IMR-90 (cell line): Measurements from ENCODE around the gene RIC3. TPM values are rescaled to one million over a fixed set of nuclear protein-coding genes. Genes with fewer than 3 reads are reported as not detected.

Experiments used
- ATAC-seq: fragments of 200-7000 bp; cut with Tn5 transposase; 2 replicates; pipeline ENCODE4 v1.9.1; 2020; ENCODE audit warnings: low read depth, mild to moderate bottlenecking, moderate library complexity
- BruUV-seq: library from RNA; stranded (reverse); fragments of 400-500 nt; replicated peaks from 2 replicates; lab custom pipeline; 2021; lab: Mats Ljungman, UMichigan
- CTCF ChIA-PET: fragments of 300-600 bp; formaldehyde crosslinking; extraction: SDS; loops from one replicate; lab custom pipeline; 2021; ENCODE audit warnings: antibody characterized with exemption; lab: Yijun Ruan, JAX
- POLR2A ChIA-PET: fragments of 300-600 bp; sonication (Branson Sonifier 250); formaldehyde crosslinking; loops from one replicate; lab custom pipeline; 2022; ENCODE audit warnings: antibody characterized with exemption; ENCODE audit not compliant: unreplicated experiment; lab: Charles Lee
- DNase-seq: peaks from one replicate; pipeline ENCODE4 v3.0.0; 2013
- H2AFZ ChIP-seq: replicated peaks from 2 replicates; pipeline ENCODE3; 2013; ENCODE audit warnings: low read length, mild to moderate bottlenecking; ENCODE audit not compliant: poor library complexity
- H2AK5ac ChIP-seq: 2 replicates; pipeline ENCODE4 v1.6.1; 2013; ENCODE audit warnings: low read depth, low read length, inconsistent platforms
- H2AK9ac ChIP-seq: replicated peaks from 2 replicates; pipeline ENCODE3; 2013; ENCODE audit warnings: mild to moderate bottlenecking, low read depth, low read length, moderate library complexity; ENCODE audit not compliant: poor library complexity
- H2BK120ac ChIP-seq: 2 replicates; pipeline ENCODE4 v1.6.1; 2013; ENCODE audit warnings: low read depth, low read length, inconsistent platforms
- H2BK15ac ChIP-seq: 3 replicates; pipeline ENCODE4 v1.6.1; 2013; ENCODE audit warnings: low read depth, low read length, inconsistent platforms
- H2BK20ac ChIP-seq: 2 replicates; pipeline ENCODE4 v1.6.1; 2013; ENCODE audit warnings: low read depth, mild to moderate bottlenecking, inconsistent platforms, low read length, moderate library complexity
- H2BK5ac ChIP-seq: 2 replicates; pipeline ENCODE4 v1.6.1; 2013; ENCODE audit warnings: mild to moderate bottlenecking, low read depth, low read length, inconsistent platforms; ENCODE audit not compliant: poor library complexity, severe bottlenecking
- H3K14ac ChIP-seq: replicated peaks from 2 replicates; pipeline ENCODE4 v1.6.1; 2013; ENCODE audit warnings: low read depth, low read length, inconsistent platforms
- H3K18ac ChIP-seq: 2 replicates; pipeline ENCODE4 v1.6.1; 2013; ENCODE audit warnings: low read depth, low read length, control low read depth
- H3K23ac ChIP-seq: 2 replicates; pipeline ENCODE4 v1.6.1; 2013; ENCODE audit warnings: low read depth, low read length, inconsistent platforms
- H3K27ac ChIP-seq: 2 replicates; pipeline ENCODE4 v1.5.1; 2013; ENCODE audit warnings: mild to moderate bottlenecking, control low read depth, low read length; ENCODE audit not compliant: insufficient read depth
- H3K27me3 ChIP-seq: 2 replicates; pipeline ENCODE4 v1.6.1; 2013; ENCODE audit warnings: low read length; ENCODE audit not compliant: control insufficient read depth, insufficient read depth
- H3K36me3 ChIP-seq: 2 replicates; pipeline ENCODE4 v1.6.1; 2013; ENCODE audit warnings: low read length, mixed read lengths; ENCODE audit not compliant: control insufficient read depth, insufficient read depth
- H3K4ac ChIP-seq: 2 replicates; pipeline ENCODE4 v1.6.1; 2013; ENCODE audit warnings: low read depth, low read length, inconsistent platforms
- H3K4me1 ChIP-seq: 2 replicates; pipeline ENCODE4 v1.6.1; 2013; ENCODE audit warnings: low read length, mixed read lengths; ENCODE audit not compliant: control insufficient read depth, insufficient read depth
- H3K4me2 ChIP-seq: 2 replicates; pipeline ENCODE4 v1.6.1; 2013; ENCODE audit warnings: low read depth, mild to moderate bottlenecking, control low read depth, low read length, moderate library complexity
- H3K4me3 ChIP-seq: 2 replicates; pipeline ENCODE4 v1.5.1; 2013; ENCODE audit warnings: low read depth, mild to moderate bottlenecking, control low read depth, low read length, moderate library complexity; ENCODE audit not compliant: insufficient read depth
- H3K56ac ChIP-seq: 2 replicates; pipeline ENCODE4 v1.6.1; 2013; ENCODE audit warnings: low read length, inconsistent platforms; ENCODE audit not compliant: insufficient read depth; ENCODE audit errors: extremely low read depth
- H3K79me1 ChIP-seq, 2 experiments: 2 replicates each; pipeline ENCODE4 v1.6.1; 2013; ENCODE audit warnings: low read length in 2 of 2, inconsistent platforms in 1 of 2, low read depth in 1 of 2
- H3K9ac ChIP-seq: 2 replicates; pipeline ENCODE4 v1.6.1; 2013; ENCODE audit warnings: low read depth, low read length, control low read depth
- H3K9me1 ChIP-seq: 2 replicates; pipeline ENCODE4 v1.6.1; 2013; ENCODE audit warnings: low read length, inconsistent platforms; ENCODE audit not compliant: insufficient read depth
- H3K9me3 ChIP-seq: 2 replicates; pipeline ENCODE4 v1.6.1; 2013; ENCODE audit warnings: low read length; ENCODE audit not compliant: control insufficient read depth, insufficient read depth
- H4K20me1 ChIP-seq: 2 replicates; pipeline ENCODE4 v1.6.1; 2013; ENCODE audit warnings: low read length, inconsistent platforms; ENCODE audit not compliant: insufficient read depth
- H4K5ac ChIP-seq: 2 replicates; pipeline ENCODE4 v1.6.1; 2013; ENCODE audit warnings: mild to moderate bottlenecking, low read depth, low read length, control low read depth
- H4K8ac ChIP-seq, 2 experiments: 2 replicates each; pipeline ENCODE4 v1.6.1; 2013; ENCODE audit warnings: low read depth in 2 of 2, low read length in 2 of 2, control low read depth in 1 of 2, inconsistent platforms in 1 of 2
- H4K91ac ChIP-seq: 2 replicates; pipeline ENCODE4 v1.6.1; 2013; ENCODE audit warnings: low read depth, low read length, inconsistent platforms; ENCODE audit not compliant: insufficient read depth
- BHLHE40 ChIP-seq: fragments of 150-350 bp; IDR thresholded peaks from 2 replicates; pipeline ENCODE4 v1.6.1; 2016; ENCODE audit warnings: mild to moderate bottlenecking, low read depth, low read length
- CEBPB ChIP-seq: IDR thresholded peaks from 2 replicates; pipeline ENCODE4 v1.6.1; 2012; ENCODE audit warnings: low read depth, low read length, improper control_type of control experiment
- CTCF ChIP-seq: conservative IDR thresholded peaks from 2 replicates; pipeline ENCODE4 v1.5.1; 2012; ENCODE audit warnings: mild to moderate bottlenecking, low read depth, low read length, improper control_type of control experiment
- ELK1 ChIP-seq: fragments of 150-350 bp; IDR thresholded peaks from 2 replicates; pipeline ENCODE4 v1.6.1; 2016; ENCODE audit warnings: low read depth, mild to moderate bottlenecking, low read length, moderate library complexity, borderline replicate concordance
- MAFK ChIP-seq: IDR thresholded peaks from 2 replicates; pipeline ENCODE4 v1.6.1; 2012; ENCODE audit warnings: low read depth, low read length, improper control_type of control experiment
- MAZ ChIP-seq: IDR thresholded peaks from 2 replicates; pipeline ENCODE4 v1.6.1; 2012; ENCODE audit warnings: low read depth, mild to moderate bottlenecking, low read length, improper control_type of control experiment, moderate library complexity, borderline replicate concordance
- NFE2L2 ChIP-seq: fragments of 150-350 bp; IDR thresholded peaks from 2 replicates; pipeline ENCODE4 v1.6.1; 2016; ENCODE audit warnings: low read depth, mild to moderate bottlenecking, low read length
- RAD21 ChIP-seq: IDR thresholded peaks from 2 replicates; pipeline ENCODE4 v1.6.1; 2012; ENCODE audit warnings: low read length, improper control_type of control experiment
- RFX5 ChIP-seq: IDR thresholded peaks from 2 replicates; pipeline ENCODE4 v1.8.0; 2012; ENCODE audit warnings: low read depth, mild to moderate bottlenecking, low read length, moderate library complexity
- SMC3 ChIP-seq: fragments of 150-350 bp; IDR thresholded peaks from 2 replicates; pipeline ENCODE4 v1.6.1; 2016; ENCODE audit warnings: low read depth, mild to moderate bottlenecking, antibody characterized with exemption, low read length, moderate library complexity
- USF2 ChIP-seq: fragments of 150-350 bp; IDR thresholded peaks from 2 replicates; pipeline ENCODE4 v1.6.1; 2017; ENCODE audit warnings: mild to moderate bottlenecking, antibody characterized with exemption, low read length, low read depth
- dilution Hi-C: fragments of 300-500 bp; cut with HindIII; formaldehyde crosslinking; loops from one replicate; pipeline ENCODE4 v1.14.3; 2018; ENCODE audit warnings: low sequenced_read_pairs; ENCODE audit not compliant: unreplicated experiment
- in situ Hi-C: fragments of 300-500 bp; cut with MboI; formaldehyde crosslinking; loops from 3 replicates; pipeline ENCODE4 v1.14.3; 2019; ENCODE audit warnings: low sequenced_read_pairs, inconsistent platforms, mixed read lengths
- intact Hi-C: fragments of 100-400 bp; cut with micrococcal nuclease; formaldehyde crosslinking; loops from 2 replicates; pipeline ENCODE4 v1.10.0; 2022
- polyA plus RNA-seq, 3 experiments: library from polyadenylated mRNA; depleted of rRNA; stranded (reverse); fragments of >200 nt; gene quantifications; 2 replicates each; pipeline ENCODE4 v1.2.3, GENCODE V29; 2012; ENCODE audit warnings: low replicate concordance in 1 of 3
- total RNA-seq: library from RNA; depleted of rRNA; stranded (reverse); fragments of >200 nt; gene quantifications from 2 replicates; pipeline ENCODE4 v1.2.3, GENCODE V29; 2012

RIC3 gene
- total and polyA plus RNA-seq, 2 of the 4 experiments (the other 2 are of a cell fraction) = not detected

- peaks cover 14% of the 10 kb centered on the region for H3K27me3 ChIP-seq
- no peak overlapping the region for H3K9ac ChIP-seq
- H3K56ac ChIP-seq = no peak overlapping the region
- no peak for TF ChIP-seq NFE2L2
- TF ChIP-seq MAFK = no peak
- no peak for TF ChIP-seq CEBPB
- TF ChIP-seq RFX5 = no peak
- TF ChIP-seq MAZ = no peak
- TF ChIP-seq RAD21 = no peak
- TF ChIP-seq BHLHE40 = no peak
- no peak for TF ChIP-seq ELK1
- TF ChIP-seq SMC3 = no peak
- TF ChIP-seq CTCF = no peak
- no peak for TF ChIP-seq USF2
- peaks cover 4% of the 10 kb centered on the region; the same call in 1 of the 2 replicates for H3K9me3 ChIP-seq
- H3K4me3 ChIP-seq = no peak overlapping the region
- H4K20me1 ChIP-seq = no peaks in the 10 kb centered on the region
- H2BK20ac ChIP-seq = no peak overlapping the region
- H4K5ac ChIP-seq = no peak overlapping the region
- H2BK5ac ChIP-seq = no peak overlapping the region
- CTCF ChIA-PET = no interaction called here
- intact Hi-C loops (no loop called here), dilution Hi-C loops (no loop called here), in situ Hi-C loops (no loop called here)
- no peak overlapping the region for H2AK5ac ChIP-seq
- no peak overlapping the region for H2AK9ac ChIP-seq
- H3K9me1 ChIP-seq = no peaks in the 10 kb centered on the region
- no peak for DNase-seq
- H2BK15ac ChIP-seq = no peak overlapping the region
- H3K14ac ChIP-seq = no peak overlapping the region
- no peak overlapping the region for H2BK120ac ChIP-seq
- no peak overlapping the region for H3K4ac ChIP-seq
- H2AFZ ChIP-seq = no peak overlapping the region
- H3K18ac ChIP-seq = no peak overlapping the region
- no peak overlapping the region for H3K23ac ChIP-seq
- ATAC-seq = no peak
- no peak overlapping the region for H3K4me2 ChIP-seq
- no peaks in the 10 kb centered on the region for H3K36me3 ChIP-seq
- no peak overlapping the region for H3K27ac ChIP-seq
- H4K8ac ChIP-seq = no peak overlapping the region
- no peak overlapping the region for H4K91ac ChIP-seq
- no TSS peak for BruUV-seq
- no peaks in the 10 kb centered on the region for H3K4me1 ChIP-seq
- POLR2A ChIA-PET = no interaction called here
- H3K79me1 ChIP-seq = no peaks in the 10 kb centered on the region
Observed at GRCh38 chr11:8164746-8165145, 4.1 kb downstream of the RIC3 start.
